Caco-2 (cell line): ENCODE measurements around the gene ZNF521. TPM values are rescaled to one million over a fixed set of nuclear protein-coding genes. Genes with fewer than 3 reads are reported as not detected.
"Not testable (repeated sequence)": the region's sequence is repeated elsewhere in the genome, so short reads cannot be mapped to it uniquely, and the experiment has no call there.

Experiments used
- BruUV-seq: library from RNA; stranded (reverse); fragments of 400-500 nt; replicated peaks from 2 replicates; lab custom pipeline; 2021; lab: Mats Ljungman, UMichigan
- CTCF ChIA-PET: fragments of 300-600 bp; sonication (Branson Sonifier 250); formaldehyde crosslinking; loops from one replicate; lab custom pipeline; 2022; ENCODE audit warnings: antibody characterized with exemption; lab: Charles Lee
- POLR2A ChIA-PET: fragments of 300-600 bp; sonication (Branson Sonifier 250); formaldehyde crosslinking; loops from one replicate; lab custom pipeline; 2022; ENCODE audit warnings: antibody characterized with exemption; lab: Charles Lee
- DNase-seq, 2 experiments: peaks; one replicate each; pipeline versions ENCODE4 v3.0.0 to v3.0.0-alpha.2; 2020 to 2022
- H3K27me3 ChIP-seq: replicated peaks from 2 replicates; pipeline ENCODE4 v1.6.0; 2011; ENCODE audit warnings: low read length; ENCODE audit not compliant: control insufficient read depth, insufficient read depth
- H3K36me3 ChIP-seq: 2 replicates; pipeline ENCODE4 v1.5.1; 2011; ENCODE audit warnings: low read length; ENCODE audit not compliant: control insufficient read depth, insufficient read depth
- H3K4me1 ChIP-seq: fragments of 250-450 bp; sonication (Bioruptor Pico); 2 replicates; pipeline ENCODE4 v1.5.1; 2020; ENCODE audit warnings: mild to moderate bottlenecking
- H3K4me3 ChIP-seq: 2 replicates; pipeline ENCODE4 v1.5.1; 2011; ENCODE audit warnings: low read depth, mild to moderate bottlenecking, control low read depth, low read length
- H3K9me3 ChIP-seq: fragments of 250-450 bp; sonication (Bioruptor Pico); 2 replicates; pipeline ENCODE4 v1.5.1; 2020; ENCODE audit warnings: mild to moderate bottlenecking, moderate library complexity
- H3K27ac Mint-ChIP-seq: one replicate; pipeline ENCODE4 v1.8.0; 2022; ENCODE audit warnings: mixed read lengths; ENCODE audit not compliant: unreplicated experiment
- H3K27me3 Mint-ChIP-seq: one replicate; pipeline ENCODE4 v1.8.0; 2022; ENCODE audit warnings: mixed read lengths; ENCODE audit not compliant: insufficient read depth, unreplicated experiment
- H3K36me3 Mint-ChIP-seq: one replicate; pipeline ENCODE4 v1.8.0; 2022; ENCODE audit warnings: mild to moderate bottlenecking, mixed read lengths; ENCODE audit not compliant: insufficient read depth, unreplicated experiment
- H3K4me1 Mint-ChIP-seq: one replicate; pipeline ENCODE4 v1.8.0; 2022; ENCODE audit warnings: low read depth, mixed read lengths; ENCODE audit not compliant: unreplicated experiment
- H3K4me3 Mint-ChIP-seq: one replicate; pipeline ENCODE4 v1.8.0; 2022; ENCODE audit warnings: mild to moderate bottlenecking, moderate library complexity, mixed read lengths; ENCODE audit not compliant: unreplicated experiment
- H3K9me3 Mint-ChIP-seq: one replicate; pipeline ENCODE4 v1.8.0; 2022; ENCODE audit warnings: mixed read lengths; ENCODE audit not compliant: unreplicated experiment
- intact Hi-C: fragments of 100-400 bp; cut with micrococcal nuclease; formaldehyde crosslinking; loops from one replicate; pipeline ENCODE4 v1.10.0; 2022; ENCODE audit not compliant: unreplicated experiment
- total RNA-seq: library from RNA; stranded (reverse); gene quantifications from 2 replicates; pipeline ENCODE4 v1.2.3, GENCODE V29; 2022
- TF ChIP-seq, protein P1 (sequence below), 2 experiments: fragments of 200-600 bp in 1 of 2; IDR thresholded peaks; 1 replicate in 1 of 2; 2 replicates in 1 of 2; pipeline versions ENCODE4 v1.5.1 to v1.8.0; 2011 to 2022; ENCODE audit warnings: antibody characterized with exemption in 1 of 2, control low read depth in 1 of 2, inconsistent platforms in 1 of 2, low read depth in 1 of 2, low read length in 1 of 2, mild to moderate bottlenecking in 1 of 2, moderate library complexity in 1 of 2; ENCODE audit not compliant: insufficient read depth in 1 of 2, severe bottlenecking in 1 of 2, unreplicated experiment in 1 of 2

The ZNF521 gene
- total RNA-seq, 1 experiment from 2014 or later = not detected

DNA sequence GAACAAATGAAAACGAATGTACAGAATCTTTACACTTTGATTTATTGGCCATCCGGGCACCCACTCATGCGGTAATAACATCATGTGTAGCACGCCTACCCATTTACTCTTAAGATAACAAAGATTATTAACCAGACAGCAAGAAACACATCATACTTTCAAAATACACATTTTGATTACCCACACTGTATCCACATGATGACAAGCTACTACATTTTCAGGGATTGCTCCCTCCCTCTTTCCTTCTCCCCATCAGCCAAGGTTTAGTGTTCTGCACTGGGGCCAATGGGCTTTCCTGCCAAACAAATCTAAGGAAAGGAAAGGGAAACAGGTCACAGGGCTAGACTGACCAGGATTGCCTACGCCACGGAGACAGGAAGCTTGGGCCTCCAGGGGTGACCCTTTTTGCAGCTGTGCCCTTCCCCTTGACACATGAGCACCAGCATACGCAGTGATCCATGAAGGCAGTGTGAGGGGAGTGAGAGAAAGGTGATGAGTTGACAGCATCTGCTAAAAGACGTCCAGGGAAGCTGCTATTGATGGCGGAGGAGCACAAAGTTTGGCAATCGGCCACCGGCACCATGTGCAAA lies 76.5 kb downstream of the ZNF521 start:
- Mint-ChIP-seq H3K9me3 (no peaks in the 10 kb centered on the region), H3K36me3 (no peaks in the 10 kb centered on the region), H3K4me1 (no peaks in the 10 kb centered on the region), H3K27me3 (no peaks in the 10 kb centered on the region), H3K4me3 (no peak overlapping the region), H3K27ac (no peak overlapping the region)
- no peak for DNase-seq
- no peaks in the 10 kb centered on the region for H3K9me3 ChIP-seq
- intact Hi-C loops = no loop called here
- TF ChIP-seq, protein P1, sequence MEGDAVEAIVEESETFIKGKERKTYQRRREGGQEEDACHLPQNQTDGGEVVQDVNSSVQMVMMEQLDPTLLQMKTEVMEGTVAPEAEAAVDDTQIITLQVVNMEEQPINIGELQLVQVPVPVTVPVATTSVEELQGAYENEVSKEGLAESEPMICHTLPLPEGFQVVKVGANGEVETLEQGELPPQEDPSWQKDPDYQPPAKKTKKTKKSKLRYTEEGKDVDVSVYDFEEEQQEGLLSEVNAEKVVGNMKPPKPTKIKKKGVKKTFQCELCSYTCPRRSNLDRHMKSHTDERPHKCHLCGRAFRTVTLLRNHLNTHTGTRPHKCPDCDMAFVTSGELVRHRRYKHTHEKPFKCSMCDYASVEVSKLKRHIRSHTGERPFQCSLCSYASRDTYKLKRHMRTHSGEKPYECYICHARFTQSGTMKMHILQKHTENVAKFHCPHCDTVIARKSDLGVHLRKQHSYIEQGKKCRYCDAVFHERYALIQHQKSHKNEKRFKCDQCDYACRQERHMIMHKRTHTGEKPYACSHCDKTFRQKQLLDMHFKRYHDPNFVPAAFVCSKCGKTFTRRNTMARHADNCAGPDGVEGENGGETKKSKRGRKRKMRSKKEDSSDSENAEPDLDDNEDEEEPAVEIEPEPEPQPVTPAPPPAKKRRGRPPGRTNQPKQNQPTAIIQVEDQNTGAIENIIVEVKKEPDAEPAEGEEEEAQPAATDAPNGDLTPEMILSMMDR (IDR thresholded peaks at IDR 0.05; ENCODE audit: insufficient read depth in 1 of 2, low read depth in 1 of 2, low read length in 1 of 2, severe bottlenecking in 1 of 2, unreplicated experiment in 1 of 2) = no peak
- ChIA-PET POLR2A (no interaction called here), CTCF (no interaction called here)
- BruUV-seq = no TSS peak
- H3K36me3 ChIP-seq = no peaks in the 10 kb centered on the region
- no peaks in the 10 kb centered on the region for H3K4me1 ChIP-seq
- no peak overlapping the region for H3K4me3 ChIP-seq
- no peaks in the 10 kb centered on the region; the same call in 1 of the 2 replicates for H3K27me3 ChIP-seq

DNA sequence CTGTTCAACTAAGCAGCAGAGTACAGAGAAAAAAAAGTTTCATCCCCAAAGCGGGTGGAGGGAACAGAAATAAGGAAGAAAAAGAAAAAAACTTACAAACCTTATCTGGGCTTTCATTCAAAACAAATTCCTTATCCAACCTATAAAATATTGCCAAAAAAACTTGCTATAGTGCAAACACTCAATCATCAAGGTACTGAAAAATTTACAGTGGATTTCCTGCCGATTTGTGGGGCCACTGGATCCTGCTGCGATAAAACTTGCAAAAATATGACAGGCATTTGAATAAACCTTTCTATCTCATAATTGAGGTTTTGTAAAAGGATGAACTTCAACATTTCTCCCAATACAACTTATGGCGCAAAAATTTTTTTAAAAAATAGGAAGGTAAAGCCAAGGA lies 77.0 kb downstream of the ZNF521 start:
- no peak for DNase-seq
- Mint-ChIP-seq H3K9me3 (no peaks in the 10 kb centered on the region), H3K36me3 (no peaks in the 10 kb centered on the region), H3K4me3 (no peak overlapping the region), H3K4me1 (no peaks in the 10 kb centered on the region), H3K27ac (no peak overlapping the region), H3K27me3 (peaks cover 1% of the 10 kb centered on the region)
- no peaks in the 10 kb centered on the region for H3K36me3 ChIP-seq
- no peak overlapping the region for H3K4me3 ChIP-seq
- no peaks in the 10 kb centered on the region for H3K4me1 ChIP-seq
- BruUV-seq = no TSS peak
- intact Hi-C loops = no loop called here
- TF ChIP-seq, protein P1 (IDR thresholded peaks at IDR 0.05; ENCODE audit: insufficient read depth in 1 of 2, low read depth in 1 of 2, low read length in 1 of 2, severe bottlenecking in 1 of 2, unreplicated experiment in 1 of 2) = no peak
- ChIA-PET CTCF (no interaction called here), POLR2A (no interaction called here)
- no peaks in the 10 kb centered on the region for H3K9me3 ChIP-seq
- H3K27me3 ChIP-seq = no peaks in the 10 kb centered on the region

- H3K27ac Mint-ChIP-seq, H3K9me3 ChIP-seq, intact Hi-C loops, CTCF ChIA-PET, H3K27me3 ChIP-seq, H3K4me3 ChIP-seq, H3K27me3 Mint-ChIP-seq, H3K4me1 ChIP-seq, H3K4me3 Mint-ChIP-seq, H3K36me3 Mint-ChIP-seq, POLR2A ChIA-PET, DNase-seq, H3K9me3 Mint-ChIP-seq, BruUV-seq, H3K36me3 ChIP-seq, H3K4me1 Mint-ChIP-seq: not testable (repeated sequence)
Measured at GRCh38 chr18:25266931-25267527, 84.9 kb downstream of the ZNF521 start.
